Measurements from ENCODE around the gene MLH3. TPM values are rescaled to one million over a fixed set of nuclear protein-coding genes. Genes with fewer than 3 reads are reported as not detected.

Gene MLH3
- total and polyA plus RNA-seq, 10 of the 15 experiments (the other 5 are each of a cell fraction or from before 2014, with no cell fraction given), result 12.6 to 31.2 (median 19.6) TPM

GRCh38 chr14:74980398-74980730 is 70.9 kb downstream of the MLH3 start:
- Histone ChIP-seq H3K4me3 (no peak overlapping the region), H3K36me3 (ENCODE audit: control insufficient read depth in 2 of 2, insufficient read depth in 2 of 2, low read length in 1 of 2) (no peaks in the 10 kb centered on the region), H3K27ac (ENCODE audit: control insufficient read depth, insufficient read depth) (no peak overlapping the region), H4K20me1 (ENCODE audit: control insufficient read depth, insufficient read depth) (no peaks in the 10 kb centered on the region), H3K9me3 (replicated peaks; ENCODE audit: control insufficient read depth, insufficient read depth, low read length) (no peaks in the 10 kb centered on the region), H2AFZ (ENCODE audit: control insufficient read depth, low read depth, low read length) (no peak overlapping the region), H3K27me3 (replicated peaks in 1 of 2; ENCODE audit: control insufficient read depth in 2 of 2, insufficient read depth in 2 of 2, low read length in 1 of 2) (no peaks in the 10 kb centered on the region; a peak in 1 of 4 replicates), H3K4me1 (ENCODE audit: control insufficient read depth, insufficient read depth, low read length) (peaks cover 5% of the 10 kb centered on the region; the same call in 1 of the 2 replicates), H3K9ac (ENCODE audit: control insufficient read depth, insufficient read depth, low read length) (no peak overlapping the region), H3K79me2 (ENCODE audit: control insufficient read depth, insufficient read depth, low read length) (no peaks in the 10 kb centered on the region), H3K4me2 (ENCODE audit: control insufficient read depth, insufficient read depth) (no peak overlapping the region)
- intact Hi-C loops (cut with micrococcal nuclease; ENCODE audit: unreplicated experiment), result no loop called here
- ChIA-PET CTCF (interaction anchor here (1.4 to 1.7 kb wide), 2 partner anchors 10 to 11 kb away, joined by 3 to 5 read pairs; no protein-coding TSS in a partner anchor), RAD21 (ENCODE audit: unreplicated experiment) (no interaction called here), POLR2A (no interaction called here), SMC1A (ENCODE audit: uncharacterized antibody, unreplicated experiment) (no interaction called here)
- ATAC-seq, result no peak
- no peak for FAIRE-seq
- BruUV-seq (replicated peaks), result no TSS peak
- TF ChIP-seq TBL1XR1 (IDR thresholded peaks at IDR 0.05; ENCODE audit: low read depth, low read length) (no peak), MEF2A (IDR thresholded peaks at IDR 0.05; ENCODE audit: insufficient read depth, low read depth, low read length) (no peak), HSF1 (IDR thresholded peaks at IDR 0.05; ENCODE audit: low read depth, low read length) (no peak), BMI1 (IDR thresholded peaks at IDR 0.05; ENCODE audit: borderline replicate concordance) (no peak), CREM (IDR thresholded peaks at IDR 0.05; ENCODE audit: low read depth) (no peak), POU2F2 (IDR thresholded peaks at IDR 0.05; ENCODE audit: borderline replicate concordance, low read depth, low read length) (no peak), ATF2 (IDR thresholded peaks at IDR 0.05; ENCODE audit: low read length) (no peak), ZNF687 (IDR thresholded peaks at IDR 0.05) (no peak), SMAD5 (IDR thresholded peaks at IDR 0.05; ENCODE audit: low read depth) (no peak), STAT3 (IDR thresholded peaks at IDR 0.05; ENCODE audit: low read depth, low read length) (no peak), RELA (IDR thresholded peaks at IDR 0.05; ENCODE audit: borderline replicate concordance, partially characterized antibody) (no peak), FOXK2 (IDR thresholded peaks at IDR 0.05) (no peak)
- DNase-seq (ENCODE audit: low read depth, low spot score), result no peak
- WGBS (ENCODE audit: insufficient coverage, insufficient replicate concordance, low lambda C conversion rate, missing lambda C conversion rate), result 77% methylated on average over 4 of the region's 4 CpGs
- in situ Hi-C loops (cut with MboI), result no loop called here
